Measurements from ENCODE around the gene ASNSD1. TPM values are rescaled to one million over a fixed set of nuclear protein-coding genes. Genes with fewer than 3 reads are reported as not detected.

ASNSD1 gene
- total and polyA plus RNA-seq, 2 experiments from 2014 or later = 38.4 to 49.7 TPM

- no peaks in the 10 kb centered on the region for H3K9me2 ChIP-seq (ENCODE audit: insufficient read depth)
- no peak overlapping the region for H3K27ac ChIP-seq (ENCODE audit: low read depth)
- TF ChIP-seq ZNF114 (CRISPR knock-in tag; IDR thresholded peaks at IDR 0.05) (no peak), POLR2AphosphoS5 (IDR thresholded peaks at IDR 0.05; ENCODE audit: low read depth) (no peak), REST (IDR thresholded peaks at IDR 0.05; ENCODE audit: unreplicated experiment) (no peak)
- Mint-ChIP-seq H3K27me3 (ENCODE audit: insufficient read depth, low read depth, poor library complexity) (peaks cover 2% of the 10 kb centered on the region), H3K36me3 (ENCODE audit: low read depth) (peaks cover 14% of the 10 kb centered on the region), H3K9me3 (peaks cover 25% of the 10 kb centered on the region), H3K4me1 (0 out of 3 replicates have a peak, but pooled peaks cover 2% of the 10 kb centered on the region), H3K4me3 (no peak overlapping the region), H3K27ac (no peak overlapping the region)
- ATAC-seq = no peak
- H3K36me3 ChIP-seq (ENCODE audit: insufficient read depth) = no peaks in the 10 kb centered on the region
- no peak overlapping the region for H2AFZ ChIP-seq
- H3K4me3 ChIP-seq = no peak overlapping the region
- no peaks in the 10 kb centered on the region for H4K20me1 ChIP-seq (replicated peaks; ENCODE audit: insufficient read depth)
- H3K79me2 ChIP-seq (replicated peaks; ENCODE audit: insufficient read depth) = no peaks in the 10 kb centered on the region
- H3K27me3 ChIP-seq (ENCODE audit: insufficient read depth) = no peaks in the 10 kb centered on the region
- no peak for DNase-seq (ENCODE audit: low spot score)
- H3K4me2 ChIP-seq = no peak overlapping the region
- H3F3A ChIP-seq (replicated peaks; ENCODE audit: low read depth) = no peaks in the 10 kb centered on the region
- no peaks in the 10 kb centered on the region for H3K4me1 ChIP-seq (ENCODE audit: insufficient read depth)
These were observed 6.6 kb upstream of the ASNSD1 start for GRCh38 chr2:189654641-189655040.

GRCh38 chr2:189657867-189658266 lies 3.4 kb upstream of the ASNSD1 start:
- H3K27me3 ChIP-seq (ENCODE audit: insufficient read depth) = no peaks in the 10 kb centered on the region
- 0 out of 3 replicates have a peak, but pooled peaks cover 2% of the 10 kb centered on the region for H3K4me1 Mint-ChIP-seq
- peaks cover 2% of the 10 kb centered on the region for H3K27me3 Mint-ChIP-seq (ENCODE audit: insufficient read depth, low read depth, poor library complexity)
- H3F3A ChIP-seq (replicated peaks; ENCODE audit: low read depth) = no peaks in the 10 kb centered on the region
- H3K9me2 ChIP-seq (ENCODE audit: insufficient read depth) = no peaks in the 10 kb centered on the region
- H3K4me2 ChIP-seq = no peak overlapping the region
- peaks cover 10% of the 10 kb centered on the region for H3K9me3 Mint-ChIP-seq
- ATAC-seq (no peak), DNase-seq (ENCODE audit: low spot score) (no peak)
- H3K4me3 Mint-ChIP-seq = no peak overlapping the region
- peak overlapping the region; percentile 25; the same call in 1 of the 2 replicates for H2AFZ ChIP-seq
- H4K20me1 ChIP-seq (replicated peaks; ENCODE audit: insufficient read depth) = no peaks in the 10 kb centered on the region
- H3K36me3 ChIP-seq (ENCODE audit: insufficient read depth) = no peaks in the 10 kb centered on the region
- peaks cover 14% of the 10 kb centered on the region for H3K79me2 ChIP-seq (replicated peaks; ENCODE audit: insufficient read depth)
- no peak overlapping the region for H3K27ac Mint-ChIP-seq
- peaks cover 7% of the 10 kb centered on the region for H3K4me1 ChIP-seq (ENCODE audit: insufficient read depth)
- H3K4me3 ChIP-seq = no peak overlapping the region
- H3K27ac ChIP-seq (ENCODE audit: low read depth) = no peak overlapping the region
- H3K36me3 Mint-ChIP-seq (ENCODE audit: low read depth) = peaks cover 4% of the 10 kb centered on the region; the same call in 1 of the 3 replicates
- no peak for TF ChIP-seq CREB1 (CRISPR knock-in tag; IDR thresholded peaks at IDR 0.05; ENCODE audit: low read depth)
- no peak for TF ChIP-seq EZH2phosphoT487 (IDR thresholded peaks at IDR 0.05; ENCODE audit: unreplicated experiment)
- no peak for TF ChIP-seq POLR2AphosphoS5 (IDR thresholded peaks at IDR 0.05; ENCODE audit: low read depth)
- no peak for TF ChIP-seq ETS1 (IDR thresholded peaks at IDR 0.05)
- TF ChIP-seq REST (IDR thresholded peaks at IDR 0.05; ENCODE audit: unreplicated experiment) = no peak
- TF ChIP-seq CTCF (conservative IDR thresholded peaks at IDR 0.05; ENCODE audit: low read depth in 2 of 2) = no peak
- TF ChIP-seq ZNF331 (CRISPR knock-in tag; IDR thresholded peaks at IDR 0.05; ENCODE audit: low read depth) = no peak
- no peak for TF ChIP-seq ZNF114 (CRISPR knock-in tag; IDR thresholded peaks at IDR 0.05)
- no peak for TF ChIP-seq JUNB (IDR thresholded peaks at IDR 0.05; ENCODE audit: unreplicated experiment)
- no peak for TF ChIP-seq STAT1 (IDR thresholded peaks at IDR 0.05; ENCODE audit: unreplicated experiment)

Measured in GM23338 (cell line).